ENCODE data around the gene PIEZO2.

DNA sequence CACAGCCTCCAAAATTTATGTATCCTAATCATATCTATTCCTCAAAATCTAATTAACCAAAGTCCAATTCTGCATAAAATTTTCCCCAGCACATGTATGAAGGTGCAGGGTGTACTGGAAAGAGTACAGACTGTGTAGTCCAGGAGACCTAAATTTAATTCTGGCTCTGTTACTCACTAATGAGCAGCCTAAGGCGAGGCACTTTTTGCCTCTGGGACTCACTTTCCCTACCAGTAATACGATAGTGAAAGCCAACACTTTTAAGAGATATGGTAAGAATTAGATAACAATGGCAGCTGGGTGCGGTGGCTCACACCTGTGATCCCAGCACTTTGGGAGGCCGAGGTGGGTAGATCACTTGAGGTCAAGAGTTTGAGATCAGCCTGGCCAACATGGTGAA, 177.7 kb downstream of the PIEZO2 start:
- TF ChIP-seq, protein P1, sequence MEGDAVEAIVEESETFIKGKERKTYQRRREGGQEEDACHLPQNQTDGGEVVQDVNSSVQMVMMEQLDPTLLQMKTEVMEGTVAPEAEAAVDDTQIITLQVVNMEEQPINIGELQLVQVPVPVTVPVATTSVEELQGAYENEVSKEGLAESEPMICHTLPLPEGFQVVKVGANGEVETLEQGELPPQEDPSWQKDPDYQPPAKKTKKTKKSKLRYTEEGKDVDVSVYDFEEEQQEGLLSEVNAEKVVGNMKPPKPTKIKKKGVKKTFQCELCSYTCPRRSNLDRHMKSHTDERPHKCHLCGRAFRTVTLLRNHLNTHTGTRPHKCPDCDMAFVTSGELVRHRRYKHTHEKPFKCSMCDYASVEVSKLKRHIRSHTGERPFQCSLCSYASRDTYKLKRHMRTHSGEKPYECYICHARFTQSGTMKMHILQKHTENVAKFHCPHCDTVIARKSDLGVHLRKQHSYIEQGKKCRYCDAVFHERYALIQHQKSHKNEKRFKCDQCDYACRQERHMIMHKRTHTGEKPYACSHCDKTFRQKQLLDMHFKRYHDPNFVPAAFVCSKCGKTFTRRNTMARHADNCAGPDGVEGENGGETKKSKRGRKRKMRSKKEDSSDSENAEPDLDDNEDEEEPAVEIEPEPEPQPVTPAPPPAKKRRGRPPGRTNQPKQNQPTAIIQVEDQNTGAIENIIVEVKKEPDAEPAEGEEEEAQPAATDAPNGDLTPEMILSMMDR (IDR thresholded peaks at IDR 0.05): no peak
- TF ChIP-seq EZH2 (IDR thresholded peaks at IDR 0.05): no peak
